H1 (cell line): ENCODE results near the gene GARS1. TPM values are rescaled to one million over a fixed set of nuclear protein-coding genes. Genes with fewer than 3 reads are reported as not detected.

Experiments used
- CTCF ChIA-PET: fragments of 300-600 bp; sonication (Branson Sonifier 250); formaldehyde crosslinking; loops from one replicate; lab custom pipeline; 2021; ENCODE audit not compliant: partially characterized antibody; lab: Charles Lee
- POLR2A ChIA-PET: fragments of 300-600 bp; sonication (Branson Sonifier 250); formaldehyde crosslinking; loops from one replicate; lab custom pipeline; 2021; ENCODE audit warnings: inconsistent platforms; ENCODE audit not compliant: partially characterized antibody; lab: Charles Lee
- DNase-seq, 2 experiments: peaks; one replicate each; pipeline versions ENCODE4 v3.0.0 to v3.0.0-alpha.2; 2010 to 2022; ENCODE audit warnings: low spot score in 2 of 2, low read depth in 1 of 2, mixed read lengths in 1 of 2
- FAIRE-seq: peaks from 2 replicates; lab custom pipeline; 2011; peaks lifted over from hg19 to GRCh38; lab: Jason Lieb, UNC
- H2AFZ ChIP-seq: 2 replicates; pipeline ENCODE4 v1.8.1; 2012; ENCODE audit warnings: low read length, inconsistent platforms
- H2AK5ac ChIP-seq: 2 replicates; pipeline ENCODE4 v1.6.1; 2013; ENCODE audit warnings: low read depth, low read length
- H2BK120ac ChIP-seq: replicated peaks from 2 replicates; pipeline ENCODE3; 2013; ENCODE audit warnings: low read depth, low read length, inconsistent platforms
- H2BK12ac ChIP-seq: 2 replicates; pipeline ENCODE4 v1.6.1; 2013; ENCODE audit warnings: low read depth, low read length
- H2BK15ac ChIP-seq: 2 replicates; pipeline ENCODE4 v1.6.1; 2013; ENCODE audit warnings: low read length
- H2BK20ac ChIP-seq: 2 replicates; pipeline ENCODE4 v1.6.1; 2013; ENCODE audit warnings: low read length
- H2BK5ac ChIP-seq: 2 replicates; pipeline ENCODE4 v1.6.1; 2013; ENCODE audit warnings: low read depth, low read length
- H3K14ac ChIP-seq: 2 replicates; pipeline ENCODE4 v1.6.1; 2013; ENCODE audit warnings: inconsistent platforms; ENCODE audit not compliant: insufficient read length
- H3K18ac ChIP-seq: 2 replicates; pipeline ENCODE4 v1.6.1; 2013; ENCODE audit warnings: low read length; ENCODE audit errors: extremely low read depth
- H3K23ac ChIP-seq: 2 replicates; pipeline ENCODE4 v1.6.1; 2013; ENCODE audit warnings: inconsistent platforms; ENCODE audit not compliant: insufficient read length
- H3K23me2 ChIP-seq: 2 replicates; pipeline ENCODE4 v1.6.1; 2013; ENCODE audit warnings: low read depth, low read length
- H3K27ac ChIP-seq: 2 replicates; pipeline ENCODE4 v1.6.1; 2011; ENCODE audit warnings: low read depth, low read length, inconsistent platforms
- H3K27me3 ChIP-seq, 4 experiments: replicated peaks in 1 of 4; 1 replicate in 1 of 4; 2 replicates in 3 of 4; pipeline versions ENCODE4 v1.6.1 to v1.8.1; 2011 to 2013; ENCODE audit warnings: low read length in 3 of 4, mild to moderate bottlenecking in 3 of 4, inconsistent platforms in 2 of 4, mixed read lengths in 2 of 4, moderate library complexity in 1 of 4; ENCODE audit not compliant: control insufficient read depth in 3 of 4, insufficient read depth in 3 of 4; ENCODE audit errors: extremely low read depth in 1 of 4
- H3K36me3 ChIP-seq, 4 experiments: 2 replicates each; pipeline versions ENCODE4 v1.6.1 to v1.8.1; 2011 to 2013; ENCODE audit warnings: mild to moderate bottlenecking in 4 of 4, low read length in 3 of 4, moderate library complexity in 2 of 4, control low read depth in 1 of 4, inconsistent platforms in 1 of 4; ENCODE audit not compliant: insufficient read depth in 4 of 4, control insufficient read depth in 2 of 4
- H3K4ac ChIP-seq: replicated peaks from 2 replicates; pipeline ENCODE3; 2013; ENCODE audit warnings: low read length, low read depth, mixed read lengths, inconsistent platforms; ENCODE audit not compliant: insufficient read length
- H3K4me1 ChIP-seq, 4 experiments: replicated peaks in 1 of 4; 1 replicate in 1 of 4; 2 replicates in 3 of 4; pipeline versions ENCODE4 v1.6.1 to v1.8.1; 2011 to 2013; ENCODE audit warnings: low read length in 3 of 4, inconsistent platforms in 2 of 4, mixed read lengths in 1 of 4; ENCODE audit not compliant: insufficient read depth in 4 of 4, control insufficient read depth in 3 of 4
- H3K4me2 ChIP-seq, 2 experiments: 2 replicates each; pipeline versions ENCODE4 v1.6.1 to v1.8.1; 2011 to 2013; ENCODE audit warnings: low read depth in 2 of 2, low read length in 2 of 2, control low read depth in 1 of 2, inconsistent platforms in 1 of 2, mild to moderate bottlenecking in 1 of 2; ENCODE audit not compliant: insufficient read depth in 1 of 2
- H3K4me3 ChIP-seq, 4 experiments: fragments of 200-600, 300-600 bp in 1 of 4; sonication (generic), shearing (Covaris generic), sonication (Bioruptor Twin) in 1 of 4; 2 replicates each; pipeline versions ENCODE4 v1.5.1 to v1.8.1; 2011 to 2016; ENCODE audit warnings: low read length in 4 of 4, low read depth in 3 of 4, control low read depth in 2 of 4, inconsistent platforms in 2 of 4, mild to moderate bottlenecking in 2 of 4, mixed read lengths in 1 of 4, moderate library complexity in 1 of 4; ENCODE audit not compliant: insufficient read depth in 2 of 4; ENCODE audit errors: extremely low read depth in 1 of 4
- H3K56ac ChIP-seq: replicated peaks from 2 replicates; pipeline ENCODE3; 2013; ENCODE audit warnings: low read depth, mild to moderate bottlenecking, mixed read lengths, low read length, inconsistent platforms; ENCODE audit not compliant: insufficient read length
- H3K79me1 ChIP-seq: 2 replicates; pipeline ENCODE4 v1.6.1; 2013; ENCODE audit warnings: low read depth, low read length, control low read depth
- H3K79me2 ChIP-seq, 2 experiments: 2 replicates each; pipeline versions ENCODE4 v1.6.1 to v1.8.1; 2012 to 2013; ENCODE audit warnings: low read length in 2 of 2, mild to moderate bottlenecking in 2 of 2, inconsistent platforms in 1 of 2; ENCODE audit not compliant: insufficient read depth in 2 of 2, control insufficient read depth in 1 of 2
- H3K9ac ChIP-seq, 4 experiments: replicated peaks in 1 of 4; 1 replicate in 1 of 4; 2 replicates in 3 of 4; pipeline versions ENCODE4 v1.6.1 to v1.8.1; 2011 to 2013; ENCODE audit warnings: low read depth in 3 of 4, low read length in 3 of 4, control low read depth in 2 of 4, mild to moderate bottlenecking in 2 of 4, moderate library complexity in 2 of 4, inconsistent platforms in 1 of 4; ENCODE audit errors: extremely low read depth in 1 of 4
- H3K9me3 ChIP-seq, 2 experiments: 2 replicates each; pipeline versions ENCODE4 v1.6.1 to v1.8.1; 2012 to 2013; ENCODE audit warnings: mild to moderate bottlenecking in 2 of 2, moderate library complexity in 2 of 2, control low read depth in 1 of 2, inconsistent platforms in 1 of 2, low read depth in 1 of 2, low read length in 1 of 2, mixed read lengths in 1 of 2; ENCODE audit not compliant: insufficient read depth in 2 of 2
- H4K20me1 ChIP-seq, 2 experiments: replicated peaks in 1 of 2; 2 replicates each; pipeline versions ENCODE3 to v1.8.1; 2011 to 2013; ENCODE audit warnings: inconsistent platforms in 2 of 2, low read length in 2 of 2, mild to moderate bottlenecking in 1 of 2; ENCODE audit not compliant: insufficient read depth in 2 of 2, control insufficient read depth in 1 of 2
- H4K5ac ChIP-seq: 2 replicates; pipeline ENCODE4 v1.6.1; 2013; ENCODE audit warnings: low read length, low read depth, mixed read lengths, inconsistent platforms; ENCODE audit not compliant: insufficient read length
- H4K8ac ChIP-seq: 2 replicates; pipeline ENCODE4 v1.8.0; 2013; ENCODE audit warnings: mild to moderate bottlenecking, moderate library complexity, low read length, inconsistent platforms; ENCODE audit not compliant: insufficient read depth; ENCODE audit errors: extremely low read depth
- H4K91ac ChIP-seq: replicated peaks from 2 replicates; pipeline ENCODE3; 2013; ENCODE audit warnings: low read length, mixed read lengths, inconsistent platforms; ENCODE audit not compliant: insufficient read length
- CBX5 ChIP-seq: fragments of 300-800, 300-1000 bp; sonication (generic); IDR thresholded peaks from 2 replicates; pipeline ENCODE4 v1.7.1; 2016; ENCODE audit warnings: antibody characterized with exemption, low read length, low read depth
- RAD21 ChIP-seq, 2 experiments: IDR thresholded peaks in 1 of 2; conservative IDR thresholded peaks in 1 of 2; 2 replicates each; pipeline ENCODE4 v1.6.1; 2011; ENCODE audit warnings: low read depth in 2 of 2, low read length in 2 of 2, improper control_type of control experiment in 1 of 2, inconsistent platforms in 1 of 2, mild to moderate bottlenecking in 1 of 2, moderate library complexity in 1 of 2
- SAP30 ChIP-seq: fragments of 300-600 bp; sonication (generic); IDR thresholded peaks from 2 replicates; pipeline ENCODE4 v1.7.1; 2012; ENCODE audit warnings: low read length, moderate library complexity, mild to moderate bottlenecking, inconsistent platforms; ENCODE audit not compliant: insufficient read depth, insufficient replicate concordance
- SP2 ChIP-seq: IDR thresholded peaks from 2 replicates; pipeline ENCODE4 v1.6.1; 2012; ENCODE audit warnings: mild to moderate bottlenecking, low read length, inconsistent platforms
- WGBS, 2 experiments: shearing (Covaris generic) in 1 of 2; methylation state at CpG; one replicate each; pipeline versions ENCODE4 v1.1.6 to v1.1.7; 2013 to 2015; ENCODE audit warnings: low lambda C conversion rate in 2 of 2, mixed read lengths in 2 of 2, inconsistent platforms in 1 of 2, low coverage in 1 of 2, missing lambda C conversion rate in 1 of 2; ENCODE audit not compliant: insufficient replicate concordance in 2 of 2, insufficient coverage in 1 of 2, insufficient read length in 1 of 2; ENCODE audit errors: extremely low coverage in 1 of 2, missing lambda C conversion rate in 1 of 2; 5-methylcytosine and 5-hydroxymethylcytosine counted together
- polyA plus RNA-seq, 7 experiments: library from polyadenylated mRNA; depleted of rRNA in 3 of 7; stranded (reverse) in 5 of 7; unstranded in 2 of 7; fragments of >200 nt in 5 of 7; fragments of 200-250 nt in 2 of 7; gene quantifications; 1 replicate in 5 of 7; 2 replicates in 1 of 7; 4 replicates in 1 of 7; pipeline versions ENCODE4 v1.2.1 to v1.2.3, GENCODE V29; 2011 to 2013; ENCODE audit warnings: missing spikeins in 2 of 7, mixed read lengths in 2 of 7
- total RNA-seq: library from RNA; stranded (reverse); fragmentation: NEBNext Ultra II Directional; extraction: Animal tissue kit (Norgen Biotek cat#: 25700); gene quantifications from 2 replicates; pipeline ENCODE4 v1.2.1, GENCODE V29; 2021

The GARS1 gene
- total and polyA plus RNA-seq, 2 of the 8 experiments (the other 6 are each of a cell fraction or from before 2014, with no cell fraction given), result 270 to 476 TPM

DNA sequence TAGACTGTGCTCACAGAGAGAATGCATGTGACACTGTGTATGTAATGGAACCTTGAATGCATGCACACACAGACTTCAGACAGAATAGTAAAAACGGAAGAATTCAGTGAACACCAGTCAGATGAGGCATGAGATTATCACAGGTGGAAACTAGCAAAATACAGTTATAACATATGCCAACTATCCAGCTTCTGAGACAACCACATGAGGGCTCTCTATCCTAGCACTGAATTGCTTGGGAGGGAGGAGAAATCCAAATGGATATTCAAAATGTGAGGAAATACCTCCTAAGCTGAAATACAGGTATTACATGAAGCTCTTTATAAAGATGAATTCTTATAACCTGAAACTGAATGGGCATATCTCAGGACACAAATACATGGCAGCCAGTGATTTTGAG is 30.6 kb downstream of the GARS1 start:
- no peak overlapping the region for H2BK12ac ChIP-seq
- H3K4ac ChIP-seq, result no peak overlapping the region
- H2AK5ac ChIP-seq, result no peak overlapping the region
- H3K27ac ChIP-seq, result no peak overlapping the region
- no peak overlapping the region for H2AFZ ChIP-seq
- H3K9ac ChIP-seq, result no peak overlapping the region
- H3K56ac ChIP-seq, result no peak overlapping the region
- H3K14ac ChIP-seq, result no peak overlapping the region
- H3K4me2 ChIP-seq, result no peak overlapping the region
- no peak overlapping the region for H3K18ac ChIP-seq
- H2BK5ac ChIP-seq, result no peak overlapping the region
- no peak for DNase-seq
- WGBS, 2 experiments, result 88% methylated on average over 1 of the region's 1 CpG; no CpG with 5 or more reads in 1 of the 2 experiments
- POLR2A ChIA-PET, result interaction anchor here (1.0 to 13.7 kb wide), 7 partner anchors 9 to 115 kb away, joined by 3 to 217 read pairs (median 4); no protein-coding TSS in a partner anchor
- no peaks in the 10 kb centered on the region for H3K79me1 ChIP-seq
- no peak for TF ChIP-seq SP2
- TF ChIP-seq CBX5, result no peak
- TF ChIP-seq SAP30, result no peak
- peak; percentile 36 to 50 for TF ChIP-seq RAD21 (IDR thresholded peaks at IDR 0.05 in 1 of 2, conservative IDR thresholded peaks at IDR 0.05 in 1 of 2; ENCODE audit: low read depth in 2 of 2, low read length in 2 of 2)
- no peaks in the 10 kb centered on the region; a peak in 1 of 4 replicates for H3K79me2 ChIP-seq
- H3K4me3 ChIP-seq, result no peak overlapping the region
- H2BK15ac ChIP-seq, result no peak overlapping the region
- CTCF ChIA-PET, result interaction anchor here (0.9 to 2.7 kb wide), 3 partner anchors 85 to 115 kb away, joined by 3 to 17 read pairs (median 4); no protein-coding TSS in a partner anchor
- no peak overlapping the region for H4K91ac ChIP-seq
- H2BK120ac ChIP-seq, result no peak overlapping the region
- no peaks in the 10 kb centered on the region for H3K9me3 ChIP-seq
- H4K5ac ChIP-seq, result no peak overlapping the region
- no peak for FAIRE-seq
- H2BK20ac ChIP-seq, result no peak overlapping the region
- peaks cover 0 to 4% of the 10 kb centered on the region in 2 experiments for H4K20me1 ChIP-seq
- H3K4me1 ChIP-seq, result no peaks in the 10 kb centered on the region
- no peaks in the 10 kb centered on the region for H3K23me2 ChIP-seq
- H4K8ac ChIP-seq, result no peak overlapping the region
- peaks cover 9 to 96% (median 73%) of the 10 kb centered on the region in 4 experiments; a peak in 7 of 8 replicates for H3K36me3 ChIP-seq
- H3K23ac ChIP-seq, result no peak overlapping the region
- no peaks in the 10 kb centered on the region for H3K27me3 ChIP-seq
